Germinal center (tissue), 1 donor: ENCODE results near the gene KLHL29.

ENCODE experiments used
- DNase-seq: peaks from one replicate; pipeline ENCODE4 v3.0.0; 2012; ENCODE audit warnings: mixed read lengths, low spot score

The KLHL29 gene

GRCh38 chr2:23452372-23452771 is 67.4 kb downstream of the KLHL29 start:
- DNase-seq = no peak

- DNase-seq = peak; percentile 16
These were observed 68.0 kb downstream of the KLHL29 start for GRCh38 chr2:23452853-23453420.

DNA sequence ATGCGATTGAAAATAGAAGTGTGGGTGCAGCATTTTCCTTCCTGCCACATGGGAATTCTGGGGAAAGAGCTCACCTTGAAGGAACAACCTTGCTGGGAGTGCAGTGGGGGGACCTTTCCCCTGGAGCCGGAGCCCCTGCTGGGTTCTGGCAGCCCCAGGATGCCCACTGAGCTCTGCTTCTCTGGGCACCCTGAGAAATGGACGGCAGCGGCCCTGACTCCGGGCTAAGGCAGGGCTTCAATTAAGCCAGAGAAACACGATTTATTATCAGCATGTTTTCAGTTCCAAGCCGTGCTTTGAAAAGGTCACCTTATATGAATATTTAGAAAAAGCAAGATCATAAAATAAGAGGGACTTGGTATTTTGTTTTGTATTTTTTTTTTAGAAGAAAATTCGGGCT is 68.5 kb downstream of the KLHL29 start:
- DNase-seq = no peak

DNA sequence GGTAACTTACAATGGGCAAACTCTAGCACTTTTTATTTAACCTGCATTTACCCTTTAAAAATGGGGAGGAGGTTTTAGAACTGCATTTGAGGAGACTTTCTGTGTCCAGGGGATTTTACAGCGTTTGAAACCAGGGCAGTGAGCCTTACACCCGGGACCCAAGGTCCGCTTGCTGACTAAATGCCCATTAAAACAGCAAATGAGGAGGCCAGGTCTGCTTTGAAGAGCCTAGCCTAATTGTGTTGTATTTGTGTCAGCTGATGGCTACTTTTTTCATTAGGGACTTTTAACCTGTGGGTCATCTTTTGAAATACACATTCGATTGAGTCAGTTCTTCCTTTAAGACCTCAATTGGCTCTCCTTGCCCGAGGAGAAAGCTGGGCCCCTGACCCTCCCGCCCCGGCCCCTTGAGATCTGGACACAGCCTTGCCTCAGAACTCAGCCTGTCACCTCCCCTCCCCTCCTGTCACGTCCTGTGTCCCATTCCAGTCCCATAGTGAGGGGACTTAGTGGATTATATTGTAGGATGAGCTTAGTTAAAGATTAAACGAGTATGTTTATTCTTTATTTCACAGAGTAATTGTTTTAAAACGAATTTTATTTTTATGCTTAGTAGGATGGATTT is 69.0 kb downstream of the KLHL29 start:
- DNase-seq = no peak

- no peak for DNase-seq
These were observed 69.6 kb downstream of the KLHL29 start for GRCh38 chr2:23454501-23455120.

GRCh38 chr2:23456396-23456795 is 71.4 kb downstream of the KLHL29 start:
- no peak for DNase-seq

GRCh38 chr2:23456881-23457760 is 72.1 kb downstream of the KLHL29 start:
- DNase-seq = no peak

DNA sequence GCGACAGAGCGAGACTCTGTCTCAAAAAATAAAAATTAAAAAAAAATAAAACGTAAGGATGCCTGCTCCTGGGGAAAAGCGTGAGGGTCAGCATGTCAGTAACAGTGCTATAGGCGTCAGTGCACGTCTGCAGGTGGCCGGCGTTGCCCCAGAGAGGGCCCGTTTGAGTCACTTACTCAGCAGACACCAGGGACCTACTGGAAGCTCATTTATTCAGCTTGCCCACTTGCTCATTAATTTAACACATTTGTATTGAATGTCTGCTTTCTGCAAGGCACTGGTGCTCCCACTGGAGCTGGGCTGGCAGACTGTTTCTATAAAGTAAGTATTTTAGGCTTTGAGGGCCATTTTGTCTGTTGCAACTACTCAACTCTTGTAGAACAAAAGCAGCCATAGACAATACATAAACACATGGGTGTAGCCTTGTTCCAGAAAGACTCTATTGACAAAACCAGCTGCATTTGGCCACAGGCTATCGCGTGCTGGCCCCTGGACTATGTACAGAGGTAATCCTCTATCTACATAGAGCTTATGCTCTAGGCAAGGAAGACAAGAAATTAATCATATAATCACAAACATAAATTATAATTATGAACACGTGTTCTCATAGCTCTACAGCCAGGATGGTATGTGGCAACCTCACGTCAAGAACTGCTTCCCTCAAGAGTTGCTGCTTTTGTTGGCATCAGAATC is 73.2 kb downstream of the KLHL29 start:
- no peak for DNase-seq

DNA sequence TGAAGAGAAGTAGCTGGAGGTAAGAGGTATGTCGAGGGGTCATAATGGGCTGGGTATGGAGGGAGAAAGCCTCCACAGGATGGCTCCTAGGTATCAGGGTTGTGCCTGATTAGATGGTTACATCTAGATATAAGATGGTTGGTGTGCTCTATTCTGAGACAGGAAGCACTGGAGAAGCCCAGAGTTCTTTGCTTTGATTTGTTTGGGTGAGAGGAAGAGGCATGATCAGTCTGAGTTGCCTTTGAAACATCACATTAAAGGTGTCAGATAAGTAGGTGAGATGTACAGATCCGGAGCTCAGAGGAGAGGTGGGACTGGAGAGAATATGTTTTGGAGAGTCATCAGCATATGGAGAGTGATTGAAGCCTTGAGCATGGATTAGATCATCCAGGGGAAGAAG is 74.1 kb downstream of the KLHL29 start:
- DNase-seq = no peak

DNA sequence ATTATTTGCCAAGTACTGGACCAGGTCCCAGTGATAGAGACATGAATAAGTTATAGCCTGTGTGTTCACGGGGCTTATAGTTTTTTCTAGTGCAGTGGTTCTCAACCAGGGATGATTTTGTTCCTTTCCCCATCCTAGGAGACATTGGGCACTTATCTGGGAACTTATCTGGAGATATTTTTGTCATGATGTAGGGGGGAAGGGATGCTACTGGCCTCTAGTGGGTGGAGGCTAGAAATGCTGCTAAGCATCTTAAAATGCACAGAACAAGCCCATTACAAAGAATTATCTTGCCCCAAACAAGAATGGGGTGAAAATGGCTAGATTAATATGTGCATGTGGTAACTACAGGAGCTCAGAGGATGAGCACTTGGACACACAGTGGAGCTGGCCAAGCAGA is 75.2 kb downstream of the KLHL29 start:
- DNase-seq = no peak

GRCh38 chr2:23460993-23461392 is 76.0 kb downstream of the KLHL29 start:
- no peak for DNase-seq

GRCh38 chr2:23464156-23464555 is 79.2 kb downstream of the KLHL29 start:
- no peak for DNase-seq

DNA sequence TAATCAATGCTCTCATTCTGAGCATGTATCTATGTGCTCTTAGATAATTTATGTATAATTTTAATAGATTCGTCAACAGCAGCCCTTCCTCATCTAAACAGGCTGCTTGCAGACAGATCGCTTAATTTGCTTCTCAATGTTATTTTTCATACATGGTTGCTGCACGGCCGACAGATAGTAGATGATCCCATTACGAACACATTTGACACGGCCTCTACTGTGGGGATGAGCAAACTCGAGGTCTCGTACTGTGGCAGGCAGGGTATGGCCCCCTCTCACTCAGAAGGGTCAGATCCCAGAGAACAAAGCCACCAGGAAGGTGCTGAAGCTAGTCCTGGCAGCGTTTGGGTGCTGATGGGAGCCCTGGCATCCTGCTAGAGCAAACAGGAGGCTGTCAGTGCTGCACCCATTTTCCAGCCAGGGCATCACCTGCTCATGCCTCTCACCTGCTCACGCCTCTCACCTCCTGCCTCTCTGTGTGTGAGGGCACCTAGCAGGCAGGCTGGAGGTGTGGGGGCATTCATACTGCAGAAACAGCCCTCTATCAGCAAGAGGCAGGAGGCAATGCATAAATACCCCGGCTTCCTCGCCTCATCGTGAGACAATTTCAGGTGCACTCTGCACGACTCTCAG is 80.0 kb downstream of the KLHL29 start:
- no peak for DNase-seq

- DNase-seq = no peak
These were observed 81.0 kb downstream of the KLHL29 start for GRCh38 chr2:23465936-23466335.

- no peak for DNase-seq
These were observed 82.6 kb downstream of the KLHL29 start for GRCh38 chr2:23467618-23468017.

GRCh38 chr2:23468474-23469141 is 83.6 kb downstream of the KLHL29 start:
- DNase-seq = no peak

GRCh38 chr2:23469142-23469540 is 84.2 kb downstream of the KLHL29 start:
- DNase-seq = no peak

GRCh38 chr2:23475036-23475435 is 90.1 kb downstream of the KLHL29 start:
- DNase-seq = no peak

GRCh38 chr2:23475473-23475872 is 90.5 kb downstream of the KLHL29 start:
- no peak for DNase-seq

DNA sequence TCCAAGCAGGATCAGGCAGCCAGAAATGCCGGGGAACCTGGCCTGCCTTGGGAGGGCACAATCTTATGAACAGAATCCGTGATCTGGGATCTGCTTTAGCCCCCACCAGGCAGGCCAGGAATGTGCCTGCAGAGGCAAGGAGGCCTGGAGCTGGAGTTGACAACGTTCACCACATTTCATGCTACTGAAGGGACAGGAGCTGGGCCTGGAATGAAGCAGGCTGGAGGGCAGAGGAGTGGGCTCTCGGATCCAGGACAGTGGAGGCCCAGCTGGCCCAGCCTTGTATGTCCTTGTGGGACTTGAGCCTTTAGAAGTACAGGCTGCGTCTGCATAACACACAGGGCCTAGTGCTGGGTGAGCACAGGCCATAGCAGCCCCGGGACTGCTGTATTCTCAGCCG is 91.8 kb downstream of the KLHL29 start:
- DNase-seq = no peak

- no peak for DNase-seq
These were observed 92.4 kb downstream of the KLHL29 start for GRCh38 chr2:23477392-23477791.
